HCT116 (cell line): ENCODE measurements around the gene ATP8A2. TPM values are rescaled to one million over a fixed set of nuclear protein-coding genes. Genes with fewer than 3 reads are reported as not detected.

ENCODE experiments used
- ATAC-seq: fragments of 200-7000 bp; cut with Tn5 transposase; 2 replicates; pipeline ENCODE4 v1.9.1; 2020; ENCODE audit warnings: mild to moderate bottlenecking, moderate library complexity
- BruUV-seq: library from RNA; stranded (reverse); fragments of 400-500 nt; replicated peaks from 2 replicates; lab custom pipeline; 2021; lab: Mats Ljungman, UMichigan
- CTCF ChIA-PET: fragments of 300-600 bp; sonication (Branson Sonifier 250); formaldehyde crosslinking; loops from one replicate; lab custom pipeline; 2021; ENCODE audit warnings: antibody characterized with exemption; lab: Charles Lee
- POLR2A ChIA-PET: fragments of 300-600, 350-600 bp; sonication (Branson Sonifier 250); formaldehyde crosslinking; loops from one replicate; lab custom pipeline; 2021; ENCODE audit warnings: antibody characterized with exemption; lab: Charles Lee
- RAD21 ChIA-PET, 2 experiments: fragments of 300-600 bp; sonication (Branson Sonifier 250); formaldehyde crosslinking; loops; one replicate each; lab custom pipeline; 2023; ENCODE audit warnings: low total read pairs in 2 of 2; ENCODE audit not compliant: uncharacterized antibody in 2 of 2, unreplicated experiment in 2 of 2, low non-redundant PET in 1 of 2; lab: Charles Lee
- DNase-seq: peaks from one replicate; pipeline ENCODE4 v3.0.0-alpha.2; 2010; ENCODE audit warnings: low read depth, low spot score
- H2AFZ ChIP-seq: fragments of 200-600 bp; shearing (Covaris generic), sonication (generic); 2 replicates; pipeline ENCODE4 v1.6.1; 2017; ENCODE audit warnings: low read depth, mixed run types, mixed read lengths, antibody characterized with exemption, low read length; ENCODE audit not compliant: poor library complexity, severe bottlenecking
- H3K27ac ChIP-seq: 2 replicates; pipeline ENCODE4 v1.5.1; 2012; ENCODE audit warnings: low read depth, low read length
- H3K27me3 ChIP-seq: fragments of 200-600 bp; sonication (generic); 2 replicates; pipeline ENCODE4 v1.6.1; 2016; ENCODE audit warnings: mixed run types, low read length, mixed read lengths; ENCODE audit not compliant: insufficient read depth
- H3K36me3 ChIP-seq, 2 experiments: fragments of 200-500 bp in 1 of 2; fragments of 200-600 bp in 1 of 2; sonication (Bioruptor generic) in 1 of 2; sonication (generic) in 1 of 2; 2 replicates each; pipeline versions ENCODE4 v1.5.1 to v1.6.1; 2014 to 2016; ENCODE audit warnings: low read length in 2 of 2, inconsistent platforms in 1 of 2, mixed read lengths in 1 of 2, mixed run types in 1 of 2; ENCODE audit not compliant: insufficient read depth in 2 of 2, control insufficient read depth in 1 of 2
- H3K4me1 ChIP-seq, 2 experiments: fragments of 200-600 bp in 1 of 2; sonication (generic) in 1 of 2; 2 replicates each; pipeline versions ENCODE4 v1.5.1 to v1.6.1; 2012 to 2017; ENCODE audit warnings: low read length in 2 of 2, inconsistent platforms in 1 of 2, mild to moderate bottlenecking in 1 of 2, mixed read lengths in 1 of 2, mixed run types in 1 of 2, moderate library complexity in 1 of 2; ENCODE audit not compliant: insufficient read depth in 2 of 2, control insufficient read depth in 1 of 2
- H3K4me2 ChIP-seq: fragments of 200-600 bp; sonication (generic); 2 replicates; pipeline ENCODE4 v1.6.1; 2017; ENCODE audit warnings: mixed run types, low read length, mixed read lengths
- H3K4me3 ChIP-seq, 2 experiments: fragments of 200-600 bp in 1 of 2; sonication (generic) in 1 of 2; replicated peaks in 1 of 2; 2 replicates each; pipeline ENCODE4 v1.5.1; 2011 to 2016; ENCODE audit warnings: low read length in 2 of 2, control low read depth in 1 of 2, low read depth in 1 of 2, mild to moderate bottlenecking in 1 of 2, mixed read lengths in 1 of 2, mixed run types in 1 of 2
- H3K79me2 ChIP-seq: fragments of 200-600 bp; sonication (generic); 2 replicates; pipeline ENCODE4 v1.6.1; 2017; ENCODE audit warnings: mild to moderate bottlenecking, mixed run types, low read length, moderate library complexity, mixed read lengths; ENCODE audit not compliant: insufficient read depth
- H3K9ac ChIP-seq: fragments of 200-600 bp; sonication (generic); 2 replicates; pipeline ENCODE4 v1.6.1; 2016; ENCODE audit warnings: low read length, mixed read lengths
- H3K9me2 ChIP-seq: fragments of 200-600 bp; sonication (generic), shearing (Covaris generic); 2 replicates; pipeline ENCODE4 v1.6.1; 2017; ENCODE audit warnings: mixed run types, mild to moderate bottlenecking, moderate library complexity; ENCODE audit not compliant: insufficient read depth
- H3K9me3 ChIP-seq, 2 experiments: fragments of 200-500 bp in 1 of 2; fragments of 200-600 bp in 1 of 2; sonication (Bioruptor generic) in 1 of 2; sonication (generic) in 1 of 2; 2 replicates each; pipeline ENCODE4 v1.6.1; 2014 to 2017; ENCODE audit warnings: low read length in 2 of 2, mixed read lengths in 2 of 2, inconsistent platforms in 1 of 2, low read depth in 1 of 2, mild to moderate bottlenecking in 1 of 2, mixed run types in 1 of 2, moderate library complexity in 1 of 2; ENCODE audit not compliant: control insufficient read depth in 1 of 2, insufficient read depth in 1 of 2
- H4K20me1 ChIP-seq: fragments of 200-600 bp; sonication (generic), shearing (Covaris generic); 2 replicates; pipeline ENCODE4 v1.6.1; 2017; ENCODE audit warnings: mixed run types, mild to moderate bottlenecking, moderate library complexity; ENCODE audit not compliant: insufficient read depth
- ATF3 ChIP-seq: IDR thresholded peaks from 2 replicates; pipeline ENCODE4 v1.6.1; 2012
- CBX3 ChIP-seq: IDR thresholded peaks from 2 replicates; pipeline ENCODE4 v1.6.1; 2012; ENCODE audit warnings: low read depth
- EGR1 ChIP-seq: IDR thresholded peaks from 2 replicates; pipeline ENCODE4 v1.6.1; 2012; ENCODE audit warnings: low read depth
- ELF1 ChIP-seq: IDR thresholded peaks from 2 replicates; pipeline ENCODE4 v1.6.1; 2012; ENCODE audit warnings: low read depth, borderline replicate concordance
- POLR2A ChIP-seq: IDR thresholded peaks from 2 replicates; pipeline ENCODE4 v1.7.0; 2011; ENCODE audit warnings: borderline replicate concordance; ENCODE audit not compliant: insufficient read depth, insufficient read length; ENCODE audit errors: extremely low read depth
- POLR2AphosphoS5 ChIP-seq: IDR thresholded peaks from 2 replicates; pipeline ENCODE4 v1.6.1; 2011; ENCODE audit warnings: mild to moderate bottlenecking, low read depth, low read length, moderate library complexity
- REST ChIP-seq: IDR thresholded peaks from 2 replicates; pipeline ENCODE4 v1.6.1; 2012; ENCODE audit warnings: low read depth
- SIN3A ChIP-seq: IDR thresholded peaks from 2 replicates; pipeline ENCODE4 v1.6.1; 2012; ENCODE audit warnings: low read depth
- SRF ChIP-seq: IDR thresholded peaks from 2 replicates; pipeline ENCODE4 v1.6.1; 2012; ENCODE audit warnings: low read depth
- ZNF274 ChIP-seq: fragments of 200-500 bp; sonication (Bioruptor generic); IDR thresholded peaks from 2 replicates; pipeline ENCODE4 v1.6.1; 2014; ENCODE audit warnings: mild to moderate bottlenecking, low read depth, low read length, inconsistent platforms
- intact Hi-C: fragments of 100-400 bp; cut with micrococcal nuclease; formaldehyde crosslinking; loops from 2 replicates; pipeline ENCODE4 v1.10.0; 2022
- total RNA-seq: library from RNA; stranded (reverse); gene quantifications from one replicate; pipeline ENCODE4 v1.2.1, GENCODE V29; 2021; ENCODE audit not compliant: unreplicated experiment
- TF ChIP-seq, protein P1 (sequence below): IDR thresholded peaks from 2 replicates; pipeline ENCODE4 v1.6.1; 2012
- TF ChIP-seq, protein P2 (sequence below), 3 experiments: fragments of 200-600 bp in 1 of 3; sonication (generic) in 1 of 3; IDR thresholded peaks in 2 of 3; conservative IDR thresholded peaks in 1 of 3; 2 replicates each; pipeline ENCODE4 v1.5.1; 2012 to 2017; ENCODE audit warnings: low read depth in 2 of 3, low read length in 2 of 3, antibody characterized with exemption in 1 of 3, borderline replicate concordance in 1 of 3, control low read depth in 1 of 3, mild to moderate bottlenecking in 1 of 3, mixed read lengths in 1 of 3, mixed run types in 1 of 3, moderate library complexity in 1 of 3; ENCODE audit not compliant: insufficient read depth in 1 of 3

Gene ATP8A2
- total RNA-seq, 1 experiment from 2014 or later = not detected

DNA sequence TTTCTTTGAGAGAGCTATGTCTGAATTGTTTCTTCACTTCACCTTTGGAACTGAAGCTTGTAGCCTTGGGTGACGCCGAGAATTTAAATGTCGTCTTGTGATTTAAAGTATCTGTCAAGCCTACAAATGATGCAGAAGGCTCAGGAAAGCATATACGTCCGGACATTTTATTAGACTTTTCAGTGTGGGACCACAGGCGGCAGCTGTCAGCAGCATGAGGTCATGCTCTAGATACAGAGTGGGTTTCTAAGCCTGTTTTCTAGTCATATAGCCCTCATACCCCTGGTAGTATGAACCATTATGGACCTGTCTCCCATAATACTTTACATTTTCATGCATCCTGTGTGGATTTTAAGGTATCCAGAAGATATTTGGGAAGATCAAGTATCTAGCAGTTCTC lies 212.3 kb downstream of the ATP8A2 start:
- Histone ChIP-seq H3K4me1 (no peaks in the 10 kb centered on the region), H3K9me2 (no peaks in the 10 kb centered on the region), H4K20me1 (no peaks in the 10 kb centered on the region), H3K27me3 (peaks cover 72% of the 10 kb centered on the region), H3K79me2 (no peaks in the 10 kb centered on the region), H3K9me3 (no peaks in the 10 kb centered on the region), H2AFZ (no peak overlapping the region), H3K4me3 (no peak overlapping the region), H3K27ac (no peak overlapping the region), H3K9ac (no peak overlapping the region), H3K36me3 (no peaks in the 10 kb centered on the region), H3K4me2 (no peak overlapping the region)
- TF ChIP-seq ZNF274 (no peak), EGR1 (no peak), CBX3 (no peak)
- TF ChIP-seq, protein P1, sequence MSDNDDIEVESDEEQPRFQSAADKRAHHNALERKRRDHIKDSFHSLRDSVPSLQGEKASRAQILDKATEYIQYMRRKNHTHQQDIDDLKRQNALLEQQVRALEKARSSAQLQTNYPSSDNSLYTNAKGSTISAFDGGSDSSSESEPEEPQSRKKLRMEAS = no peak
- ATAC-seq (no peak), DNase-seq (no peak)
- POLR2A ChIA-PET = no interaction called here
- no TSS peak for BruUV-seq
- RAD21 ChIA-PET = no interaction called here
- CTCF ChIA-PET = no interaction called here
- intact Hi-C loops = no loop called here

DNA sequence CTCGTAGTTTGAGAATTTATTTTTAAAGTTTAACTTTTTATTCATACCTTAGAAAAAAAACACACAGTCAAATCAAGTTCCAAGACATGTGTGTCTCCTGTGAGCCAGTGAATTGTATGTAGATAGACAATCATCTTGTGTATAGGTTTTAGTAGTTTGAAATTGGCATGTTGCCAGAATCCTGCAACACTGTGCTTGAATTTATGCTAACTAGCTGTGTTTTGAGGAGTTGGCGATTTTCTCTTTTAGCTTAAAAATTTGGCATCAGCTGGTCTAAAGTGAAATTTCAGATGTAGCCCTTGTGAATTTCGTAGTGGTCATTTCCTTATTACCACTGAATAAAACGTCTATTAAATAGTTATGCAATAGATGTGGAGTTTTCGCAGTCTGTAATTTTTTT lies 213.2 kb downstream of the ATP8A2 start:
- ChIA-PET CTCF (no interaction called here), RAD21 (no interaction called here), POLR2A (no interaction called here)
- no peaks in the 10 kb centered on the region for H3K9me2 ChIP-seq
- TF ChIP-seq CBX3 = no peak
- no peak for TF ChIP-seq SRF
- no peak for TF ChIP-seq ELF1
- TF ChIP-seq, protein P1 = no peak
- TF ChIP-seq SIN3A = no peak
- no peak for TF ChIP-seq REST
- no peak for TF ChIP-seq ATF3
- TF ChIP-seq, protein P2, sequence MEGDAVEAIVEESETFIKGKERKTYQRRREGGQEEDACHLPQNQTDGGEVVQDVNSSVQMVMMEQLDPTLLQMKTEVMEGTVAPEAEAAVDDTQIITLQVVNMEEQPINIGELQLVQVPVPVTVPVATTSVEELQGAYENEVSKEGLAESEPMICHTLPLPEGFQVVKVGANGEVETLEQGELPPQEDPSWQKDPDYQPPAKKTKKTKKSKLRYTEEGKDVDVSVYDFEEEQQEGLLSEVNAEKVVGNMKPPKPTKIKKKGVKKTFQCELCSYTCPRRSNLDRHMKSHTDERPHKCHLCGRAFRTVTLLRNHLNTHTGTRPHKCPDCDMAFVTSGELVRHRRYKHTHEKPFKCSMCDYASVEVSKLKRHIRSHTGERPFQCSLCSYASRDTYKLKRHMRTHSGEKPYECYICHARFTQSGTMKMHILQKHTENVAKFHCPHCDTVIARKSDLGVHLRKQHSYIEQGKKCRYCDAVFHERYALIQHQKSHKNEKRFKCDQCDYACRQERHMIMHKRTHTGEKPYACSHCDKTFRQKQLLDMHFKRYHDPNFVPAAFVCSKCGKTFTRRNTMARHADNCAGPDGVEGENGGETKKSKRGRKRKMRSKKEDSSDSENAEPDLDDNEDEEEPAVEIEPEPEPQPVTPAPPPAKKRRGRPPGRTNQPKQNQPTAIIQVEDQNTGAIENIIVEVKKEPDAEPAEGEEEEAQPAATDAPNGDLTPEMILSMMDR (IDR thresholded peaks at IDR 0.05 in 2 of 3, conservative IDR thresholded peaks at IDR 0.05 in 1 of 3; ENCODE audit: borderline replicate concordance in 1 of 3, insufficient read depth in 1 of 3, low read depth in 2 of 3, low read length in 2 of 3) = no peak
- no peak for TF ChIP-seq POLR2A
- TF ChIP-seq POLR2AphosphoS5 = no peak
- no peak overlapping the region for H2AFZ ChIP-seq
- peaks cover 74% of the 10 kb centered on the region for H3K27me3 ChIP-seq
- no peaks in the 10 kb centered on the region for H3K9me3 ChIP-seq
- intact Hi-C loops = no loop called here
- no peak for DNase-seq
- no peak overlapping the region for H3K4me3 ChIP-seq
- no peaks in the 10 kb centered on the region for H3K36me3 ChIP-seq
- no peak overlapping the region for H3K9ac ChIP-seq
- ATAC-seq = no peak
- H3K27ac ChIP-seq = no peak overlapping the region
- no peaks in the 10 kb centered on the region for H4K20me1 ChIP-seq
- BruUV-seq = no TSS peak
- no peaks in the 10 kb centered on the region for H3K4me1 ChIP-seq
- H3K79me2 ChIP-seq = no peaks in the 10 kb centered on the region
- H3K4me2 ChIP-seq = no peak overlapping the region
